ENCODE results near the gene SPHKAP.

DNA sequence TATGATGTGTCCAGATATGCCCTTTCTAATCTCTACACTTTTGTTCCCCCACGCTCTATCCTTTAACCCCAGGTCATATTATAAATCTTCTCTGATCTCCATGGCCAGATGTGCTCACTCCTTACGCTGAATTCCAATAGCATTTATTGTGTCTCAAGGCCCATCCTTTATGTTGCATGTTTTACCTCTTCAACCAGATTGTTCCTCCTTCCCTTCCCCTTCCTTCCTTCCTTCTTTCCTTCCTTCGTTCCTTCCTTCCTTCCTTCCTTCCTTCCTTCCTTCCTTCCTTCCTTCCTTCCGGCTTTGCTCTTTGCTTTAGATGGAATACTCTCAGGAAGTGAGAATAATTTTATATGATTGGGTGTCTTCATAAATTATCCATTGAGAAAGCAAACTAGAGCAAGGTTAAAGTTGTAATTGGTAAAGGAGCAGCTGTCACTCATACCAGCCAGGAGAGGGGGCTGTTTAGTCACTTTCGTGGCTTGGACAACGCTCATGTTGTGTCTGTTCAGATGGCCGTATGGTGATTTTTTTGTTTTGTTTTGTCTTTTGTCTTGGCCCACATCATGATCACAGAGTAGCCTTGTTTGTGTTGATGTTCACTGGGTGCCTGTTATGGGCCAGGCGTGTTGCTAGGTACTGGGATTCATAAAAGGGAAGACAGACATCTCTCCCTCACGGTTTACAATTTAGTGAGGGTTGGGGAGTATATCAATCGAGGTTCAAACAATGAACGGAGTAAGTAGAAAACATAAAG lies 242.0 kb downstream of the SPHKAP start:
- TF ChIP-seq EP300 (IDR thresholded peaks at IDR 0.05) (no peak), TP53 (CRISPR knock-in tag; IDR thresholded peaks at IDR 0.05) (no peak), CHD2 (IDR thresholded peaks at IDR 0.05; ENCODE audit: low read length, partially characterized antibody) (no peak), POLR2A (IDR thresholded peaks at IDR 0.05; ENCODE audit: low read length) (no peak), POLR2AphosphoS2 (conservative IDR thresholded peaks at IDR 0.05; ENCODE audit: low read length) (no peak)
- TF ChIP-seq, protein P1, sequence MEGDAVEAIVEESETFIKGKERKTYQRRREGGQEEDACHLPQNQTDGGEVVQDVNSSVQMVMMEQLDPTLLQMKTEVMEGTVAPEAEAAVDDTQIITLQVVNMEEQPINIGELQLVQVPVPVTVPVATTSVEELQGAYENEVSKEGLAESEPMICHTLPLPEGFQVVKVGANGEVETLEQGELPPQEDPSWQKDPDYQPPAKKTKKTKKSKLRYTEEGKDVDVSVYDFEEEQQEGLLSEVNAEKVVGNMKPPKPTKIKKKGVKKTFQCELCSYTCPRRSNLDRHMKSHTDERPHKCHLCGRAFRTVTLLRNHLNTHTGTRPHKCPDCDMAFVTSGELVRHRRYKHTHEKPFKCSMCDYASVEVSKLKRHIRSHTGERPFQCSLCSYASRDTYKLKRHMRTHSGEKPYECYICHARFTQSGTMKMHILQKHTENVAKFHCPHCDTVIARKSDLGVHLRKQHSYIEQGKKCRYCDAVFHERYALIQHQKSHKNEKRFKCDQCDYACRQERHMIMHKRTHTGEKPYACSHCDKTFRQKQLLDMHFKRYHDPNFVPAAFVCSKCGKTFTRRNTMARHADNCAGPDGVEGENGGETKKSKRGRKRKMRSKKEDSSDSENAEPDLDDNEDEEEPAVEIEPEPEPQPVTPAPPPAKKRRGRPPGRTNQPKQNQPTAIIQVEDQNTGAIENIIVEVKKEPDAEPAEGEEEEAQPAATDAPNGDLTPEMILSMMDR (IDR thresholded peaks at IDR 0.05) = peak; percentile 46

Data from A549 (cell line).